NB4 (cell line): ENCODE measurements around the gene SSR1.

ENCODE experiments used
- POLR2A ChIP-seq: IDR thresholded peaks from 2 replicates; pipeline ENCODE4 v1.6.1; 2011; ENCODE audit warnings: mild to moderate bottlenecking; ENCODE audit not compliant: insufficient read length; ENCODE audit errors: extremely low read depth
- TF ChIP-seq, protein P1 (sequence below): IDR thresholded peaks from one replicate; pipeline ENCODE4 v1.5.1; 2012; ENCODE audit warnings: low read depth, low read length
- TF ChIP-seq, protein P2 (sequence below): IDR thresholded peaks from 2 replicates; pipeline ENCODE4 v1.6.1; 2011; ENCODE audit warnings: low read depth, low read length

GRCh38 chr6:7219310-7219709 is 93.7 kb downstream of the SSR1 start:
- TF ChIP-seq, protein P1, sequence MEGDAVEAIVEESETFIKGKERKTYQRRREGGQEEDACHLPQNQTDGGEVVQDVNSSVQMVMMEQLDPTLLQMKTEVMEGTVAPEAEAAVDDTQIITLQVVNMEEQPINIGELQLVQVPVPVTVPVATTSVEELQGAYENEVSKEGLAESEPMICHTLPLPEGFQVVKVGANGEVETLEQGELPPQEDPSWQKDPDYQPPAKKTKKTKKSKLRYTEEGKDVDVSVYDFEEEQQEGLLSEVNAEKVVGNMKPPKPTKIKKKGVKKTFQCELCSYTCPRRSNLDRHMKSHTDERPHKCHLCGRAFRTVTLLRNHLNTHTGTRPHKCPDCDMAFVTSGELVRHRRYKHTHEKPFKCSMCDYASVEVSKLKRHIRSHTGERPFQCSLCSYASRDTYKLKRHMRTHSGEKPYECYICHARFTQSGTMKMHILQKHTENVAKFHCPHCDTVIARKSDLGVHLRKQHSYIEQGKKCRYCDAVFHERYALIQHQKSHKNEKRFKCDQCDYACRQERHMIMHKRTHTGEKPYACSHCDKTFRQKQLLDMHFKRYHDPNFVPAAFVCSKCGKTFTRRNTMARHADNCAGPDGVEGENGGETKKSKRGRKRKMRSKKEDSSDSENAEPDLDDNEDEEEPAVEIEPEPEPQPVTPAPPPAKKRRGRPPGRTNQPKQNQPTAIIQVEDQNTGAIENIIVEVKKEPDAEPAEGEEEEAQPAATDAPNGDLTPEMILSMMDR, result no peak
- TF ChIP-seq POLR2A, result no peak
- TF ChIP-seq, protein P2, sequence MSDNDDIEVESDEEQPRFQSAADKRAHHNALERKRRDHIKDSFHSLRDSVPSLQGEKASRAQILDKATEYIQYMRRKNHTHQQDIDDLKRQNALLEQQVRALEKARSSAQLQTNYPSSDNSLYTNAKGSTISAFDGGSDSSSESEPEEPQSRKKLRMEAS, result peak; percentile 78
